Sigmoid colon (tissue), 7 donors: ENCODE measurements around the gene USP25. TPM values are rescaled to one million over a fixed set of nuclear protein-coding genes. Genes with fewer than 3 reads are reported as not detected.

ENCODE experiments used
- DNase-seq: peaks from one replicate; pipeline ENCODE4 v3.0.0-alpha.2; 2019
- H3K27ac ChIP-seq, 4 donors: fragments of 200-600 bp; sonication (generic); one replicate each; pipeline ENCODE4 v1.5.1; 2016 to 2019; ENCODE audit warnings: mild to moderate bottlenecking in 1 of 4
- H3K27me3 ChIP-seq, 3 donors: fragments of 200-600 bp; sonication (generic); one replicate each; pipeline ENCODE4 v1.5.1; 2019; ENCODE audit warnings: mild to moderate bottlenecking in 1 of 3
- H3K36me3 ChIP-seq, 4 donors: fragments of 200-600 bp; sonication (generic); one replicate each; pipeline ENCODE4 v1.5.1; 2016 to 2019
- H3K4me1 ChIP-seq, 4 donors: fragments of 200-600 bp; sonication (generic); one replicate each; pipeline ENCODE4 v1.5.1; 2017 to 2019
- H3K4me3 ChIP-seq, 4 donors: fragments of 200-600 bp; sonication (generic); one replicate each; pipeline ENCODE4 v1.5.1; 2017 to 2019; ENCODE audit warnings: mild to moderate bottlenecking in 2 of 4, moderate library complexity in 1 of 4
- H3K9me3 ChIP-seq, 4 donors: fragments of 200-600 bp in 3 of 4; sonication (generic) in 3 of 4; one replicate each; pipeline versions ENCODE4 v1.5.1 to v1.6.1; 2013 to 2019
- CTCF ChIP-seq, 4 experiments: fragments of 450-650 bp in 3 of 4; fragments of 200-600 bp in 1 of 4; IDR thresholded peaks; one replicate each; pipeline ENCODE4 v1.5.1; 2016 to 2019; ENCODE audit warnings: antibody characterized with exemption in 4 of 4, mild to moderate bottlenecking in 3 of 4, moderate library complexity in 2 of 4
- EP300 ChIP-seq, 4 donors: sonication (generic); formaldehyde crosslinking; IDR thresholded peaks; one replicate each; pipeline ENCODE4 v1.6.1; 2017; ENCODE audit warnings: antibody characterized with exemption in 4 of 4
- POLR2A ChIP-seq, 2 donors: fragments of 450-650 bp; IDR thresholded peaks; one replicate each; pipeline ENCODE4 v1.6.1; 2016; ENCODE audit warnings: antibody characterized with exemption in 2 of 2, mild to moderate bottlenecking in 2 of 2, moderate library complexity in 2 of 2
- POLR2AphosphoS5 ChIP-seq, 4 donors: sonication (generic); formaldehyde crosslinking; IDR thresholded peaks; one replicate each; pipeline ENCODE4 v1.6.1; 2017; ENCODE audit warnings: antibody characterized with exemption in 4 of 4
- WGBS, 2 donors: extraction: QIAGEN DNeasy Blood & Tissue Kit; methylation state at CpG; one replicate each; pipeline ENCODE4 v1.1.7; 2013; 5-methylcytosine and 5-hydroxymethylcytosine counted together
- intact Hi-C: fragments of 100-400 bp; cut with DNase I; formaldehyde crosslinking; loops from one replicate; pipeline ENCODE4 v1.15.1; 2023
- polyA plus RNA-seq, 3 donors: library from polyadenylated mRNA; stranded (reverse); fragments of 200-250 nt; gene quantifications; one replicate each; pipeline ENCODE4 v1.2.3, GENCODE V29; 2013
- total RNA-seq, 4 donors: library from RNA; depleted of rRNA; stranded (reverse); fragments of >200 nt; gene quantifications; one replicate each; pipeline ENCODE4 v1.1.0, GENCODE V29; 2016
- donor health status: healthy with polysubstance abuse.
- donor health status: Bipolar disorder and iron deficiency.
- donor health status: healthy.

The USP25 gene
- total and polyA plus RNA-seq, 7 donors: 10.2 to 54.0 (median 37.9) TPM

GRCh38 chr21:15839026-15839425 lies 109.2 kb downstream of the USP25 start:
- no peak overlapping the region for H3K27ac ChIP-seq

GRCh38 chr21:15839601-15840000 lies 109.8 kb downstream of the USP25 start:
- 87 to 95% methylated on average over 2 of the region's 2 CpGs for WGBS, 2 donors
- Histone ChIP-seq H3K27ac (no peak overlapping the region), H3K9me3 (no peaks in the 10 kb centered on the region), H3K27me3 (no peaks in the 10 kb centered on the region), H3K36me3 (peaks cover 0 to 10% (median 0%) of the 10 kb centered on the region in 4 donors), H3K4me1 (peaks cover 0 to 25% (median 15%) of the 10 kb centered on the region in 4 donors), H3K4me3 (no peak overlapping the region)
- TF ChIP-seq EP300 (IDR thresholded peaks at IDR 0.05): no peak
- no peak for TF ChIP-seq POLR2A (IDR thresholded peaks at IDR 0.05)
- no peak for TF ChIP-seq POLR2AphosphoS5 (IDR thresholded peaks at IDR 0.05)
- no peak for TF ChIP-seq CTCF (IDR thresholded peaks at IDR 0.05)
- intact Hi-C loops: no loop called here
- DNase-seq: no peak

More at GRCh38 chr21:15839026-15839425, 109.2 kb downstream of the USP25 start:
- Histone ChIP-seq H3K4me1 (peaks cover 0 to 25% (median 15%) of the 10 kb centered on the region in 4 donors), H3K27me3 (no peaks in the 10 kb centered on the region), H3K4me3 (no peak overlapping the region), H3K9me3 (no peaks in the 10 kb centered on the region), H3K36me3 (peaks cover 0 to 16% (median 0%) of the 10 kb centered on the region in 4 donors)
- DNase-seq: no peak
- TF ChIP-seq POLR2AphosphoS5 (IDR thresholded peaks at IDR 0.05): no peak
- TF ChIP-seq EP300 (IDR thresholded peaks at IDR 0.05): no peak
- TF ChIP-seq POLR2A (IDR thresholded peaks at IDR 0.05): no peak
- no peak for TF ChIP-seq CTCF (IDR thresholded peaks at IDR 0.05)
- WGBS, 2 donors: 96 to 97% methylated on average over 2 of the region's 2 CpGs
- intact Hi-C loops: no loop called here

GRCh38 chr21:15840406-15840805 lies 110.6 kb downstream of the USP25 start:
- WGBS, 2 donors: 90 to 93% methylated on average over 3 of the region's 3 CpGs
- H3K27ac ChIP-seq: no peak overlapping the region
- peaks cover 0 to 4% (median 0%) of the 10 kb centered on the region in 4 donors for H3K36me3 ChIP-seq
- H3K27me3 ChIP-seq: no peaks in the 10 kb centered on the region
- no peaks in the 10 kb centered on the region for H3K9me3 ChIP-seq
- peaks cover 0 to 25% (median 15%) of the 10 kb centered on the region in 4 donors for H3K4me1 ChIP-seq
- intact Hi-C loops: no loop called here
- TF ChIP-seq EP300 (IDR thresholded peaks at IDR 0.05): no peak
- no peak for DNase-seq
- H3K4me3 ChIP-seq: no peak overlapping the region

- WGBS, 2 donors: 90% methylated on average over 3 of the region's 3 CpGs
- intact Hi-C loops: no loop called here
- Histone ChIP-seq H3K4me3 (no peak overlapping the region), H3K27ac (no peak overlapping the region), H3K27me3 (no peaks in the 10 kb centered on the region), H3K9me3 (no peaks in the 10 kb centered on the region), H3K36me3 (peaks cover 0 to 4% (median 0%) of the 10 kb centered on the region in 4 donors), H3K4me1 (peaks cover 0 to 25% (median 15%) of the 10 kb centered on the region in 4 donors)
- no peak for TF ChIP-seq EP300 (IDR thresholded peaks at IDR 0.05)
- no peak for TF ChIP-seq POLR2A (IDR thresholded peaks at IDR 0.05)
- TF ChIP-seq POLR2AphosphoS5 (IDR thresholded peaks at IDR 0.05): no peak
- TF ChIP-seq CTCF (IDR thresholded peaks at IDR 0.05): no peak
- DNase-seq: no peak
These were observed 112.2 kb downstream of the USP25 start for GRCh38 chr21:15841856-15842564.

- peaks cover 0 to 5% (median 0%) of the 10 kb centered on the region in 4 donors for H3K36me3 ChIP-seq
- WGBS, 2 donors: 95 to 97% methylated on average over 2 of the region's 2 CpGs
- no peak overlapping the region for H3K27ac ChIP-seq
- no peak overlapping the region for H3K4me3 ChIP-seq
- H3K27me3 ChIP-seq: no peaks in the 10 kb centered on the region
- DNase-seq: no peak
- peaks cover 0 to 21% (median 12%) of the 10 kb centered on the region in 4 donors for H3K4me1 ChIP-seq
- no peak for TF ChIP-seq POLR2AphosphoS5 (IDR thresholded peaks at IDR 0.05)
- TF ChIP-seq POLR2A (IDR thresholded peaks at IDR 0.05): no peak
- TF ChIP-seq EP300 (IDR thresholded peaks at IDR 0.05): no peak
- TF ChIP-seq CTCF (IDR thresholded peaks at IDR 0.05): no peak
- intact Hi-C loops: no loop called here
- no peaks in the 10 kb centered on the region for H3K9me3 ChIP-seq
These were observed 112.7 kb downstream of the USP25 start for GRCh38 chr21:15842565-15842880.
